IMR-90 (cell line): Measurements from ENCODE around the gene ARMC5. TPM values are rescaled to one million over a fixed set of nuclear protein-coding genes. Genes with fewer than 3 reads are reported as not detected.

ENCODE experiments used
- ATAC-seq: fragments of 200-7000 bp; cut with Tn5 transposase; 2 replicates; pipeline ENCODE4 v1.9.1; 2020; ENCODE audit warnings: low read depth, mild to moderate bottlenecking, moderate library complexity
- BruUV-seq: library from RNA; stranded (reverse); fragments of 400-500 nt; replicated peaks from 2 replicates; lab custom pipeline; 2021; lab: Mats Ljungman, UMichigan
- CTCF ChIA-PET: fragments of 300-600 bp; formaldehyde crosslinking; extraction: SDS; loops from one replicate; lab custom pipeline; 2021; ENCODE audit warnings: antibody characterized with exemption; lab: Yijun Ruan, JAX
- POLR2A ChIA-PET: fragments of 300-600 bp; sonication (Branson Sonifier 250); formaldehyde crosslinking; loops from one replicate; lab custom pipeline; 2022; ENCODE audit warnings: antibody characterized with exemption; ENCODE audit not compliant: unreplicated experiment; lab: Charles Lee
- DNase-seq: peaks from one replicate; pipeline ENCODE4 v3.0.0; 2013
- H2AFZ ChIP-seq: replicated peaks from 2 replicates; pipeline ENCODE3; 2013; ENCODE audit warnings: low read length, mild to moderate bottlenecking; ENCODE audit not compliant: poor library complexity
- H2AK5ac ChIP-seq: 2 replicates; pipeline ENCODE4 v1.6.1; 2013; ENCODE audit warnings: low read depth, low read length, inconsistent platforms
- H2AK9ac ChIP-seq: replicated peaks from 2 replicates; pipeline ENCODE3; 2013; ENCODE audit warnings: mild to moderate bottlenecking, low read depth, low read length, moderate library complexity; ENCODE audit not compliant: poor library complexity
- H2BK120ac ChIP-seq: 2 replicates; pipeline ENCODE4 v1.6.1; 2013; ENCODE audit warnings: low read depth, low read length, inconsistent platforms
- H2BK15ac ChIP-seq: 3 replicates; pipeline ENCODE4 v1.6.1; 2013; ENCODE audit warnings: low read depth, low read length, inconsistent platforms
- H2BK20ac ChIP-seq: 2 replicates; pipeline ENCODE4 v1.6.1; 2013; ENCODE audit warnings: low read depth, mild to moderate bottlenecking, inconsistent platforms, low read length, moderate library complexity
- H2BK5ac ChIP-seq: 2 replicates; pipeline ENCODE4 v1.6.1; 2013; ENCODE audit warnings: mild to moderate bottlenecking, low read depth, low read length, inconsistent platforms; ENCODE audit not compliant: poor library complexity, severe bottlenecking
- H3K14ac ChIP-seq: replicated peaks from 2 replicates; pipeline ENCODE4 v1.6.1; 2013; ENCODE audit warnings: low read depth, low read length, inconsistent platforms
- H3K18ac ChIP-seq: 2 replicates; pipeline ENCODE4 v1.6.1; 2013; ENCODE audit warnings: low read depth, low read length, control low read depth
- H3K23ac ChIP-seq: 2 replicates; pipeline ENCODE4 v1.6.1; 2013; ENCODE audit warnings: low read depth, low read length, inconsistent platforms
- H3K27ac ChIP-seq: 2 replicates; pipeline ENCODE4 v1.5.1; 2013; ENCODE audit warnings: mild to moderate bottlenecking, control low read depth, low read length; ENCODE audit not compliant: insufficient read depth
- H3K27me3 ChIP-seq: 2 replicates; pipeline ENCODE4 v1.6.1; 2013; ENCODE audit warnings: low read length; ENCODE audit not compliant: control insufficient read depth, insufficient read depth
- H3K36me3 ChIP-seq: 2 replicates; pipeline ENCODE4 v1.6.1; 2013; ENCODE audit warnings: low read length, mixed read lengths; ENCODE audit not compliant: control insufficient read depth, insufficient read depth
- H3K4ac ChIP-seq: 2 replicates; pipeline ENCODE4 v1.6.1; 2013; ENCODE audit warnings: low read depth, low read length, inconsistent platforms
- H3K4me1 ChIP-seq: 2 replicates; pipeline ENCODE4 v1.6.1; 2013; ENCODE audit warnings: low read length, mixed read lengths; ENCODE audit not compliant: control insufficient read depth, insufficient read depth
- H3K4me2 ChIP-seq: 2 replicates; pipeline ENCODE4 v1.6.1; 2013; ENCODE audit warnings: low read depth, mild to moderate bottlenecking, control low read depth, low read length, moderate library complexity
- H3K4me3 ChIP-seq: 2 replicates; pipeline ENCODE4 v1.5.1; 2013; ENCODE audit warnings: low read depth, mild to moderate bottlenecking, control low read depth, low read length, moderate library complexity; ENCODE audit not compliant: insufficient read depth
- H3K56ac ChIP-seq: 2 replicates; pipeline ENCODE4 v1.6.1; 2013; ENCODE audit warnings: low read length, inconsistent platforms; ENCODE audit not compliant: insufficient read depth; ENCODE audit errors: extremely low read depth
- H3K79me1 ChIP-seq, 2 experiments: 2 replicates each; pipeline ENCODE4 v1.6.1; 2013; ENCODE audit warnings: low read length in 2 of 2, inconsistent platforms in 1 of 2, low read depth in 1 of 2
- H3K9ac ChIP-seq: 2 replicates; pipeline ENCODE4 v1.6.1; 2013; ENCODE audit warnings: low read depth, low read length, control low read depth
- H3K9me1 ChIP-seq: 2 replicates; pipeline ENCODE4 v1.6.1; 2013; ENCODE audit warnings: low read length, inconsistent platforms; ENCODE audit not compliant: insufficient read depth
- H3K9me3 ChIP-seq: 2 replicates; pipeline ENCODE4 v1.6.1; 2013; ENCODE audit warnings: low read length; ENCODE audit not compliant: control insufficient read depth, insufficient read depth
- H4K20me1 ChIP-seq: 2 replicates; pipeline ENCODE4 v1.6.1; 2013; ENCODE audit warnings: low read length, inconsistent platforms; ENCODE audit not compliant: insufficient read depth
- H4K5ac ChIP-seq: 2 replicates; pipeline ENCODE4 v1.6.1; 2013; ENCODE audit warnings: mild to moderate bottlenecking, low read depth, low read length, control low read depth
- H4K8ac ChIP-seq, 2 experiments: 2 replicates each; pipeline ENCODE4 v1.6.1; 2013; ENCODE audit warnings: low read depth in 2 of 2, low read length in 2 of 2, control low read depth in 1 of 2, inconsistent platforms in 1 of 2
- H4K91ac ChIP-seq: 2 replicates; pipeline ENCODE4 v1.6.1; 2013; ENCODE audit warnings: low read depth, low read length, inconsistent platforms; ENCODE audit not compliant: insufficient read depth
- CTCF ChIP-seq: conservative IDR thresholded peaks from 2 replicates; pipeline ENCODE4 v1.5.1; 2012; ENCODE audit warnings: mild to moderate bottlenecking, low read depth, low read length, improper control_type of control experiment
- WGBS, 2 experiments: methylation state at CpG; one replicate each; pipeline versions ENCODE4 v1.1.5 to v1.1.7; 2013; ENCODE audit warnings: missing lambda C conversion rate in 2 of 2; ENCODE audit not compliant: insufficient read length in 1 of 2; ENCODE audit errors: extremely low coverage in 2 of 2; 5-methylcytosine and 5-hydroxymethylcytosine counted together
- dilution Hi-C: fragments of 300-500 bp; cut with HindIII; formaldehyde crosslinking; loops from one replicate; pipeline ENCODE4 v1.14.3; 2018; ENCODE audit warnings: low sequenced_read_pairs; ENCODE audit not compliant: unreplicated experiment
- in situ Hi-C: fragments of 300-500 bp; cut with MboI; formaldehyde crosslinking; loops from 3 replicates; pipeline ENCODE4 v1.14.3; 2019; ENCODE audit warnings: low sequenced_read_pairs, inconsistent platforms, mixed read lengths
- intact Hi-C: fragments of 100-400 bp; cut with micrococcal nuclease; formaldehyde crosslinking; loops from 2 replicates; pipeline ENCODE4 v1.10.0; 2022
- polyA plus RNA-seq, 3 experiments: library from polyadenylated mRNA; depleted of rRNA; stranded (reverse); fragments of >200 nt; gene quantifications; 2 replicates each; pipeline ENCODE4 v1.2.3, GENCODE V29; 2012; ENCODE audit warnings: low replicate concordance in 1 of 3
- total RNA-seq: library from RNA; depleted of rRNA; stranded (reverse); fragments of >200 nt; gene quantifications from 2 replicates; pipeline ENCODE4 v1.2.3, GENCODE V29; 2012

ARMC5 gene
- total and polyA plus RNA-seq, 2 of the 4 experiments (the other 2 are of a cell fraction): 2.3 to 7.5 TPM

- Histone ChIP-seq H3K4me1 (peaks cover 8% of the 10 kb centered on the region), H3K27me3 (no peaks in the 10 kb centered on the region), H2BK20ac (no peak overlapping the region), H4K8ac (no peak overlapping the region), H3K9me1 (peaks cover 18% of the 10 kb centered on the region), H3K4me2 (no peak overlapping the region), H2AK5ac (no peak overlapping the region), H3K4me3 (no peak overlapping the region), H2BK5ac (no peak overlapping the region), H3K14ac (no peak overlapping the region), H2BK15ac (no peak overlapping the region), H3K9ac (no peak overlapping the region), H4K20me1 (peaks cover 13% of the 10 kb centered on the region; the same call in 1 of the 2 replicates), H3K27ac (no peak overlapping the region), H3K36me3 (peaks cover 27% of the 10 kb centered on the region), H3K9me3 (no peaks in the 10 kb centered on the region), H2AFZ (no peak overlapping the region), H4K5ac (no peak overlapping the region), H2AK9ac (no peak overlapping the region), H3K4ac (no peak overlapping the region), H3K79me1 (peaks cover 26 to 79% of the 10 kb centered on the region in 2 experiments), H3K56ac (no peak overlapping the region), H3K23ac (no peak overlapping the region), H3K18ac (no peak overlapping the region), H2BK120ac (no peak overlapping the region), H4K91ac (no peak overlapping the region)
- ChIA-PET CTCF (no interaction called here), POLR2A (no interaction called here)
- WGBS, 2 experiments: 100% methylated on average over 2 of the region's 8 CpGs; no CpG with 5 or more reads in 1 of the 2 experiments
- DNase-seq (no peak), ATAC-seq (no peak)
- intact Hi-C loops: loop anchor here (10.0 kb wide), 1 partner anchor 59 kb away; the partner anchor contains the start of gene ZNF843
- no peak for TF ChIP-seq CTCF
- in situ Hi-C loops: loop anchor here (10.0 to 25.0 kb wide), 2 partner anchors 59 to 208 kb away; partner anchors contain the start of gene ZNF843
- no TSS peak for BruUV-seq
- dilution Hi-C loops: no loop called here
These were observed 44.9 kb downstream of the ARMC5 start for GRCh38 chr16:31504159-31504558.
